HL-60 (cell line): ENCODE results near the gene SFXN5.

Experiments
- DNase-seq, 2 experiments: peaks; one replicate each; pipeline ENCODE4 v3.0.0-alpha.2; 2010 to 2020; ENCODE audit warnings: low read depth in 1 of 2, low spot score in 1 of 2
- H3K27ac ChIP-seq: fragments of 250-450 bp; sonication (Bioruptor Pico); replicated peaks from 2 replicates; pipeline ENCODE4 v1.5.1; 2020; ENCODE audit warnings: mild to moderate bottlenecking, moderate library complexity
- H3K27me3 ChIP-seq: fragments of 250-450 bp; sonication (Bioruptor Pico); 2 replicates; pipeline ENCODE4 v1.5.1; 2021; ENCODE audit warnings: mild to moderate bottlenecking, moderate library complexity; ENCODE audit not compliant: insufficient read depth, poor library complexity, severe bottlenecking
- H3K4me3 ChIP-seq: replicated peaks from 2 replicates; pipeline ENCODE4 v1.5.1; 2011; ENCODE audit warnings: mild to moderate bottlenecking, control low read depth, low read length; ENCODE audit not compliant: insufficient read depth
- CTCF ChIP-seq: IDR thresholded peaks from one replicate; pipeline ENCODE4 v1.5.1; 2011; ENCODE audit warnings: low read length, control low read depth, inconsistent platforms; ENCODE audit not compliant: insufficient read depth
- GABPA ChIP-seq: IDR thresholded peaks from 2 replicates; pipeline ENCODE4 v1.6.1; 2012; ENCODE audit warnings: low read depth
- POLR2AphosphoS5 ChIP-seq: IDR thresholded peaks from 2 replicates; pipeline ENCODE4 v1.6.1; 2012; ENCODE audit warnings: low read depth
- SPI1 ChIP-seq: IDR thresholded peaks from 2 replicates; pipeline ENCODE4 v1.6.1; 2012; ENCODE audit warnings: low read depth, mild to moderate bottlenecking, borderline replicate concordance
- TF ChIP-seq, protein P1 (sequence below): IDR thresholded peaks from 2 replicates; pipeline ENCODE4 v1.6.1; 2012; ENCODE audit warnings: low read depth; ENCODE audit not compliant: insufficient replicate concordance

SFXN5 gene

DNA sequence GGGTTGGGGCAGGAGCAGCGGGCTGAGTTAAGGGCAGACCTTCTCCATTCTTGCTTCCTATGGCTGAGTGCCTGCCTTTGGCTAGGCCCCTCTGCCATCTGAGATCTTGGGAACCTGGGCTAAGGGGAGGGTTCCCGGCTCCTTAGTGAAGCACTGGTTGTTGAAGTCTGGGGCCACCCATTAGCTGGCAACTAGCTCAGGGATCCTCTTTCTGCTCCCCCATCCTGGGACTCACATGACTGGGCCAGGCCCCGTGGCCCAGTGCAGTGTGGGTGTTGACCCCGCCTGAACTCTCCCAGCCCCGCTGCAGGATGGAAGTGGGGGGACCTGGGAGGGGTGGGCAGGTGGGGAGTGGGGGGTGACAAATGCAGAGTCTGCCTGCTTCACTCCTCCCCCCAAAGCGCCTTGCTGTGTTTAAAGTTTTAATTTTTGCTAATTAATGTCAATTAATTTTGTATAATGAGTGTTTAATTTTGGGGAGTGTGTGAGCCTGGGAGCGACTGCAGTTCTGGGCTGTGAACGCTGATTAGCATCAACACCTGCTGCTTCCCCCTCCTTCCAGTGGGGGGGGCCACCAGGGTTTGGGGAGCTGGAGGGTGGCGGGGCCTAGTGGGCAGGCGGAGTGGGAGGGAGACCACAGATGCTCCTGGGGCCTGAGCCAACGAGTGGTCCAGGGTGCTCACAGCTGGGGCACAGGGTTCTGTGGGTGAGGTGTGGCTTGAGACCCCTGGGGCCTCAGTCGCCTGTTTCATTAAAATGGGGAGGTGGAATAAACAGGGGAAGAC, 99.0 kb downstream of the SFXN5 start:
- DNase-seq, result no peak
- TF ChIP-seq GABPA (no peak), SPI1 (no peak), POLR2AphosphoS5 (no peak), CTCF (no peak)
- TF ChIP-seq, protein P1, sequence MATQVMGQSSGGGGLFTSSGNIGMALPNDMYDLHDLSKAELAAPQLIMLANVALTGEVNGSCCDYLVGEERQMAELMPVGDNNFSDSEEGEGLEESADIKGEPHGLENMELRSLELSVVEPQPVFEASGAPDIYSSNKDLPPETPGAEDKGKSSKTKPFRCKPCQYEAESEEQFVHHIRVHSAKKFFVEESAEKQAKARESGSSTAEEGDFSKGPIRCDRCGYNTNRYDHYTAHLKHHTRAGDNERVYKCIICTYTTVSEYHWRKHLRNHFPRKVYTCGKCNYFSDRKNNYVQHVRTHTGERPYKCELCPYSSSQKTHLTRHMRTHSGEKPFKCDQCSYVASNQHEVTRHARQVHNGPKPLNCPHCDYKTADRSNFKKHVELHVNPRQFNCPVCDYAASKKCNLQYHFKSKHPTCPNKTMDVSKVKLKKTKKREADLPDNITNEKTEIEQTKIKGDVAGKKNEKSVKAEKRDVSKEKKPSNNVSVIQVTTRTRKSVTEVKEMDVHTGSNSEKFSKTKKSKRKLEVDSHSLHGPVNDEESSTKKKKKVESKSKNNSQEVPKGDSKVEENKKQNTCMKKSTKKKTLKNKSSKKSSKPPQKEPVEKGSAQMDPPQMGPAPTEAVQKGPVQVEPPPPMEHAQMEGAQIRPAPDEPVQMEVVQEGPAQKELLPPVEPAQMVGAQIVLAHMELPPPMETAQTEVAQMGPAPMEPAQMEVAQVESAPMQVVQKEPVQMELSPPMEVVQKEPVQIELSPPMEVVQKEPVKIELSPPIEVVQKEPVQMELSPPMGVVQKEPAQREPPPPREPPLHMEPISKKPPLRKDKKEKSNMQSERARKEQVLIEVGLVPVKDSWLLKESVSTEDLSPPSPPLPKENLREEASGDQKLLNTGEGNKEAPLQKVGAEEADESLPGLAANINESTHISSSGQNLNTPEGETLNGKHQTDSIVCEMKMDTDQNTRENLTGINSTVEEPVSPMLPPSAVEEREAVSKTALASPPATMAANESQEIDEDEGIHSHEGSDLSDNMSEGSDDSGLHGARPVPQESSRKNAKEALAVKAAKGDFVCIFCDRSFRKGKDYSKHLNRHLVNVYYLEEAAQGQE, result no peak
- Histone ChIP-seq H3K27ac (no peak overlapping the region), H3K27me3 (no peaks in the 10 kb centered on the region), H3K4me3 (no peak overlapping the region)

DNA sequence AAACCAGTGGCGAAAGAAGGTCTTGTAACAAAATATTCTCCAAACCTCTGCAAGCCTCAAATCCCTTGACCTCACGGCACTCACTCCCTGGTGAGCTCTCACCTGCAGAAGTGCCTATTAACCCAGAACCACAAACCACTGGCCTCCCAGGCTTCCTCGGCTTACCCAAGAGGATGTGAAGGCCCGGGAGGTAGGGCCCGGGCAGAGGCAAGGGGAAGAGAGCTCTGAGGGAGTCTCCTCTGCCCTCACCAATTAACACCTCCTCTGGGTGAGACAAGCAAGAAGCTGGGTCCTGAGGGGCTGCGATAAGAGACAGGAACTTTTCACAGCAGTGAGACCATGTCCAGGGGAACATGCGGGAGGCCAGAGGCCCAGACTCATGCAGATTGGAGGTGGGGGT, 100.5 kb downstream of the SFXN5 start:
- no peak overlapping the region for H3K27ac ChIP-seq
- H3K27me3 ChIP-seq, result no peaks in the 10 kb centered on the region
- TF ChIP-seq CTCF (no peak), POLR2AphosphoS5 (no peak), SPI1 (no peak)
- TF ChIP-seq, protein P1, result no peak
- no peak overlapping the region for H3K4me3 ChIP-seq
- no peak for DNase-seq

DNA sequence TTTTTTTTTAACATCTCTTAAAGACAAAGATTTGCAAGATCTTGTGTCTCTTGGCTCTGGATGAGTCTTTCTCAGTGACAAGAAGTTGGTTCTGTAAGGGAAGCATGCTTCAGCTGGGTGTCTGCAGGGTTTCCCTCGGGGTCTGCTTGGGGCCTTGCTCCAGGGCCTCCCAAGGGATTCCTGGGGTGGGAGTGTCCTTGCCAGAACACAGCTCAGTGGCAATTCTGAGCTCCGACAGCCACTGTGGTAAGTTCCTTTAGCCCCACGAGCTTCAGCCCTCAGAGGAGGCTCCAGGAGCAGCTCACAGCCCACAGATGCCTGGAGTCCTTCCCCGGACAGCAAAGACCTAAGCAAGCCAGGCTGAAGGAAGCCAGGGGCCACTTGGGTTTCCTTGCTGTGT, 101.8 kb downstream of the SFXN5 start:
- TF ChIP-seq, protein P1, result no peak
- TF ChIP-seq CTCF (no peak), POLR2AphosphoS5 (no peak), SPI1 (no peak)
- no peak overlapping the region for H3K27ac ChIP-seq
- DNase-seq, result no peak
- no peak overlapping the region for H3K4me3 ChIP-seq
- H3K27me3 ChIP-seq, result no peaks in the 10 kb centered on the region
